GM10266 (cell line): ENCODE measurements around the gene SEC61B.

Experiments
- DNase-seq: peaks from one replicate; pipeline ENCODE4 v3.0.0; 2012; ENCODE audit errors: extremely low spot score
- CTCF ChIP-seq: IDR thresholded peaks from 2 replicates; pipeline ENCODE4 v1.5.1; 2012; ENCODE audit warnings: mild to moderate bottlenecking, low read depth; ENCODE audit not compliant: control insufficient read depth, insufficient read depth; ENCODE audit errors: missing control alignments

Gene SEC61B

GRCh38 chr9:99221621-99222415 lies at the start of gene SEC61B, which contains the start of gene ALG2:
TSS of gene SEC61B (plus strand) at chr9:99222282. CDS start at chr9:99222364, 82 bp downstream.
TSS of gene ALG2 (minus strand) at chr9:99221942. CDS start at chr9:99221894, 48 bp downstream.
- no peak for TF ChIP-seq CTCF
- peak; percentile 95 for DNase-seq

- no peak for TF ChIP-seq CTCF
- peak; percentile 32 for DNase-seq
These were observed 48.2 kb upstream of the SEC61B start for GRCh38 chr9:99173570-99174504.

- no peak for TF ChIP-seq CTCF
- no peak for DNase-seq
These were observed 45.5 kb upstream of the SEC61B start for GRCh38 chr9:99176527-99177013.

GRCh38 chr9:99177576-99178366 lies 44.3 kb upstream of the SEC61B start:
- TF ChIP-seq CTCF = no peak

GRCh38 chr9:99178912-99179872 lies 42.9 kb upstream of the SEC61B start:
- DNase-seq = no peak
- TF ChIP-seq CTCF = no peak

More at GRCh38 chr9:99177576-99178366, 44.3 kb upstream of the SEC61B start:
- DNase-seq = no peak

GRCh38 chr9:99180199-99180598 lies 41.9 kb upstream of the SEC61B start:
- peak; percentile 46 for DNase-seq
- TF ChIP-seq CTCF = no peak
